NOMO-1 treated with DMSO at 0.1 percent for 48 hours (cell line): ENCODE measurements around the gene TMEM145.

Experiments used
- DNase-seq: peaks from one replicate; lab custom pipeline; 2025; ENCODE audit not compliant: unreplicated experiment; lab: John Stamatoyannopoulos, UW

TMEM145 gene

GRCh38 chr19:42357290-42357689 lies 44.2 kb downstream of the TMEM145 start:
- DNase-seq: no peak

- no peak for DNase-seq
Observed at GRCh38 chr19:42360787-42361544, 47.9 kb downstream of the TMEM145 start.

- no peak for DNase-seq
Observed at GRCh38 chr19:42361545-42361910, 48.4 kb downstream of the TMEM145 start.

- DNase-seq: no peak
Observed at GRCh38 chr19:42362342-42362741, 49.2 kb downstream of the TMEM145 start.

GRCh38 chr19:42362891-42363440 lies 49.9 kb downstream of the TMEM145 start:
- DNase-seq: no peak

- peak; percentile 14 for DNase-seq
Observed at GRCh38 chr19:42363614-42364346, 50.7 kb downstream of the TMEM145 start.

GRCh38 chr19:42366673-42367072 lies 53.6 kb downstream of the TMEM145 start:
- no peak for DNase-seq

- no peak for DNase-seq
Observed at GRCh38 chr19:42367929-42368328, 54.8 kb downstream of the TMEM145 start.

- DNase-seq: no peak
Observed at GRCh38 chr19:42368360-42368759, 55.3 kb downstream of the TMEM145 start.

- no peak for DNase-seq
Observed at GRCh38 chr19:42368765-42369164, 55.7 kb downstream of the TMEM145 start.

GRCh38 chr19:42369433-42370067 lies 56.4 kb downstream of the TMEM145 start:
- DNase-seq: no peak

GRCh38 chr19:42370068-42370520 lies 57.0 kb downstream of the TMEM145 start:
- DNase-seq: no peak

- no peak for DNase-seq
Observed at GRCh38 chr19:42370626-42371175, 57.6 kb downstream of the TMEM145 start.
